ENCODE measurements around the gene CDON.
"Not testable (repeated sequence)": the region's sequence is repeated elsewhere in the genome, so short reads cannot be mapped to it uniquely, and the experiment has no call there.

The CDON gene

DNA sequence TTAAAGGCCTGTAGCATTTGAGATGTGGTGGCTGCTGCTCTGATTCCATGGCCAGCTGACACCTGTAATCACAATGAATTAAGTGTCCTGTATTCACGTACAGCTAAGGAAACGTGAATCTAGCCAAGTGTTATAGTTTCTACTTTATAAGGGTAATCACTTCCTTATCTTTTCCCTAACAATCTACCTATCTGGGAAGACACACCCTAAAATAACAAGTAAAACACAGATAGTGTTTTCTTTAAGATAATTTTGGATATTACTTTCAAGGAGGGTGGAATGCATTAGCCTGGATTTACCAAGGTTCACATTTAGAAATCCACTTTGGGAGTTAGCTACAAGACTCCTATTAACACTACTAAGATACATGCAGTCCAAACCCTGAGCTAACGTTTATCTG lies 11.5 kb downstream of the CDON start:
- DNase-seq (ENCODE audit: low read depth in 1 of 2, low spot score in 1 of 2): no peak

DNA sequence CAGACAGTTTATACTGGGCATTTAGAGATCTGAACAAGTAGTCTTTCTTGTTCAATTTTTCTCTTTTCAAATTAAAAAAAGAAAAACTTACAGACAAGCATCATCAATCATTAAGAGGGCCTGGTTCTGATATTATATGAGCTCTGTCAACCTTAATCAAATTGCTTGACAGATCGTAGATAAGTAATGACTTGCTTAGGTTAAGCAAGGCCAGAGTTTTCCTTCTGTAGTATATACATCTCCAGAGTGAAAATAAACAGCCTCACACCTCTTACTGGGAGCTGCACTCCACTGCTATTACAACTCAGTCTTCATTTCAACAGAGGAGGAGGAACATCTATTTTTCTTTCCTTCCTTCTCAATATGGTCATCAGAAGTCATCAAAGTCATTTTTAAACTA lies 13.5 kb downstream of the CDON start:
- no peak for DNase-seq (ENCODE audit: low read depth in 1 of 2, low spot score in 1 of 2)

DNA sequence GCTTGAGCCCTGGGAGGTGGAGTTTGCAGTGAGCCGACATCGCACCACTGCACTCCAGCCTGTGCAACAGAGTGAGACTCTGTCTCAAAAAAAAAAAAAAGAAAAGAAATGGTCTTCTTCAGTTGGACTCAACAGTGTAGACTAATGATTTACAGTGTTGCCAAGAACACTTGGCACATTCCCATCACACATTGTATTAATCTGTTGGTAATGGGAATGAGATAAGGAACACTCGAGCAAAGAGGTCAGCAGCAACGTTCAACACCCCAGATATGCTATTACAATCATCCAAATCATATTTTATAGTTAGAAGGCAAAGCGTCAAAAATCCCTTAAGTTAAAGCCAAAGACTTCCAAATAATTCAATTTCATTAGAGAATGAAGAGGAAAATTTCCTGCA lies 14.5 kb downstream of the CDON start:
- DNase-seq (ENCODE audit: low read depth in 1 of 2, low spot score in 1 of 2): no peak

DNA sequence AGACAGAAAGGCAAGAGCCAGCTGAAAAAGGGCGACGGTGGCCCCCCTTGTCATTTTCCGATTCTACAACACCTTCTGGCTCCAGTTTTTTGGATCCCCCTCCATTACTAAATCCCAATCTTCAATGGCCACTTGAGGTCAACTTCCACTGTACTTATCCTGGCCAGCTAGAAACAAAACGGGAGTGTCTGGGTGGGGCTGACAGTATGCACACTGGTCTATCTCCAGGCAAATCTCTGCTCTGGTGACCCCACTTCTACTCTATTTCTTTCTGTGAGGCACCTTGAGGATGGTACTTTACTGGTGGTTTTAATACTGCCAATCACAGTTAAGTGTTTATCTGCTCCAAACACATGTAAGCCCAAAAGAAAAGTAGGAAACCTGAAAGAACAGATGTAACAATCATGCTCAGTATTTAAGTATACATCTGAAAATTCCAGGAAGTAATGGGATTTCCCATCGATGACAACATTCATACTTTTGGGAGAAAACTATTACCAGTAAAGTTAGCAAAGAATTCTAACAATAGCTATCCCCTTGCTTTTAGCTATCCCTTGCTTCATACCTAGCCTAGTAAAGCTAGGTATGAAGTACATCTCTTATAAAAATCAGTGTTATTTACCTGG lies 16.0 kb downstream of the CDON start:
- no peak for DNase-seq (ENCODE audit: low read depth in 1 of 2, low spot score in 1 of 2)

DNA sequence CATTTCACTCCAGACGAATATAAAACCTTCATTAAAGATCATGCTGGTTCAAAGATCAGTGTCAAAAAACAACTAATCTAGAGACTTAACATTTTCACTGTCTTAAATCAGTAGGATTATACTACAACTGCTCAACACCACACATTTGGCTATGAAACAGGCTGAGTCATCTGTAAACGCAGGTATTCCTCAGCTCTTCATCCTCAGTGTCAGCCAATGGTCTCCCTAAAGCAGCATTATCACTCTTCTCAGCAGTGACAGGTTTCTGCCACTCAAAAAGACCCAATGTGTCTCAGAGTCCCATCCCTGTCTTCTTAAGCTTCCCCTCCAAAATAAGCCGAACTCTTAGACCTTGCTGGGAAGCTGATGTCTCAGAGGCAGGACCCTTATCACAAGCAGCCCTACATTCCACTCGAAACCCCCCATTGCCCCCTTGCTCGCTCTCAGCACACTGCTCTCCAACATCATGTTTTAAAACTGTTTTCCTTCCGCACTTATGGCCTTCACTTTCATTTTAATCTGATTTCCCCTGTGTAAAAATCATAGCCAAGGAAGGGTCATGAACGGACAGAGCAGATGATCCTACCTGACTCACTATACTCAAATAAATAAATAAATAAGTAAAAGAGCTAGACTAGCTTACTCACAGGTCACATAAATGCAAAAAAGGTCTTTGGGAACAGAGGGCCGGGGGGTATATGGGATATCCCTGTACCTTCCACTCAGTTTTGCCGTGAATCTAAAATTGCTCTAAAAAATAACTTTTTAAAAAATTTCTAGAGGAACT lies 23.0 kb downstream of the CDON start:
- DNase-seq (ENCODE audit: low read depth in 1 of 2, low spot score in 1 of 2): no peak

DNA sequence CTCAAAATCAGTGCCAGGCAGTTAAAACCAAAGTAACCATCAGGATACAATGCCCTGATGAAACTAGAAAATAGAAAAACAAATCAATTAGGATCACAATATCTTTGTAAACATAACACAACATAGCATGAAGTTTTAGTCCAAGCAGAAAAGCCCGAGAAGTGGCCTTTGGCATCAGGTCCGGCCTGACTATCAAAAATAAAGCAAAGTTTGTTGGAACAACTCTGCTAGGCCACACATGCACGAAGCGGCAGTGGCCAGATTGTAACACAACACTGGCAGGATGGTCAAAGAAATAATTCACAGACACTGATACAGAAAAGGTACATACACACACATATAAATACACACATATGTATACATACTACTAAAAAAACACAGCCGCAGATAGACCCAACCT lies 26.9 kb downstream of the CDON start:
- no peak for DNase-seq (ENCODE audit: low read depth in 1 of 2, low spot score in 1 of 2)

DNA sequence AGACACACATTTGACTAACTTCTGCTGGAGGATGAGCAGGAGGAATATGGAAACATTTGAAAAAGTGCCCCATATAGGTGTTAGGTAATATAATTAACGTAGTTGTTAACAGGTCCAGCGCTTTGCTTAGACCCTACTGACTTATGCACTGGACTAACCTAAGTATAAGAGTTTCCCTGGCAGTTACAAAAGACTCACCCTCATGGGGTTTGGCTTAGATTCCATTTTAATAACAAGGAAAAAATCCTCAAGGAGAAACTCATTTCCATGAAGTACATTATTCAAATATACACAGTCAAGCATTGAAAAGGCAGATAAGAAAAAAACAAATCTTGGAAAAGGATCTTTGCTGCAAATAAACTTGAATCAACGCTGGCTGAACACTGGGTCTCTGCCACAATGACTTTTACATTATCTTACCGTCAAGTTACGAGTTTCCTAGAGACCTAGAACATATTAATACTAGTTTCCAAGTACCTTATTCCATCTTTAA lies 27.7 kb downstream of the CDON start:
- DNase-seq (ENCODE audit: low read depth in 1 of 2, low spot score in 1 of 2): no peak

DNA sequence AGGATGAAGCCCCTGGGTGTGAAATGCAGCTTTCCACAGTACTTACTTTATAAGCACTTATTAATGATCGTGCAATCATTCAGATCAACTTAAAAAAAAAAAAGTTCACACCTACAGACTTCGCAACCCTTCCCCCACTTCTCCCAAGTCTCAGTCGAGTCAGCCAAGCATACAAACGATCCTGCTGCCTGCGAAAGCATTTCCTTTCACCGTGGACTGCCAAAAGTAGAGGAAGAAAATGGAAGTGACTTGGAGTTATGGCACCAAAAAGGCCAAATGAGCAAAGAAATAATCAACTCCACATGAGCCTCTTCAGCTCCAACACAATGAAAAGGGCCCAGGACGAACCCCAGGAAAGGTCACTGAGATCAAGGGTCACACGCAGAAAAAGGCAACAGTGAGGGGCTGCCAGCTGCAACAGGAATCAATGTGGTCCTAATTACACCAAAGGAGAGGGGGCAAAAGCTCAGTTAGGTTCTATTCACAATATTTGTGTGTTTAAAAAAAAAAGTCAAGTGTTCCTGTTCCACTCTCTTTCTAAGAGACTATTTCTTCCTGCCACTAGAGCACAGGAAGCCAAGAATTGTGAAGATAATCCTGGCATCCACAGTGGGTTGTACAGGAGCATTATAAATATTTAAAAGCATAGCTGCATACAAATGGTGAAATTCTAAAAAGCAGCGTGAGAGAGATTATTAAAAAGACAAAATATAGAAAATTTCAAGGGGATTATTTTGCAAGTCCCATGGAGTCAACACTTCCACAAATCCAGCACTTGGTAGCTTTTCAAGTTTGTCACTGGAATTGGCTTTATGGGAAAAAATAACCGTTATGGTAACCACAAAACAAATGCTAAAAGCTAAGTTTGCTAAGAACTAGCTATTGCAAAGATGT lies 28.4 kb downstream of the CDON start:
- no peak for DNase-seq (ENCODE audit: low read depth in 1 of 2, low spot score in 1 of 2)

DNA sequence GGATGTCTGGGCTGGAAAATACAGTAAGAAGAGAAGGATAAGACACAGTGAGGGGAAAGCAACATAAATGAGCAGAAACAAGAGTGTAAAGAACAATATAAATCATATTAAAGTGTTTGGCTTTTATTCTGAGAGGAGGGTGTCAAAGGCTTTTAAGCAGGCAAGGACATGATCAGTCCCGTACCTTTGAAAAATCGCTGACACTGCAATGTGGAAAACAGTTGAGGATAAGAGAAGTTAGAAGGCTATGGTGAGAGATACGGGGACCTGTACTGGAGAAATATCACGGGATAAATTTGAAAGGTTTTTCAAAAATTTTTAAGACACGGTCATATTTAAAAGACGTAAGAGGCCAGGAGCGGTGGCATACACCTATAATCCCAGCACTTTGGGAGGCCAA lies 30.3 kb downstream of the CDON start:
- no peak for DNase-seq (ENCODE audit: low read depth in 1 of 2, low spot score in 1 of 2)

DNA sequence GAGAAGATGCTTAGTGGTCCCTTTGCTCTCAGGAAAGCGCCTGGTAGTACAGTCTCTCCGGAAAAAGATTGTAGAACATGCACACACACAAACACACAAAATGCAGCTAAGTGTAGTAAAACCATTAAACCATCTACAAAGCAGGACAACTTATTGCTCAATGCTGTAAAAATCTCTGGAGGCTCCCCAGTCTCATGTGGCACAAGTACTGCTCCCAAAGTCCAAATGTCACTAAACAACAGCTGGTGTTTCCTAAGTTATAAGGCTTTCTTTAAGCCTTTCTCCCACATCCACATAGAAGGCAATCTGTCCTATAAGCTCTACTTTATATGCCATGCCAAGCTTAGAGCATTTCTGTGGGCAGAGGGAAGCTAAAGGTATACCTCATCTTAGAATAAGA lies 32.9 kb downstream of the CDON start:
- no peak for DNase-seq (ENCODE audit: low read depth in 1 of 2, low spot score in 1 of 2)

DNA sequence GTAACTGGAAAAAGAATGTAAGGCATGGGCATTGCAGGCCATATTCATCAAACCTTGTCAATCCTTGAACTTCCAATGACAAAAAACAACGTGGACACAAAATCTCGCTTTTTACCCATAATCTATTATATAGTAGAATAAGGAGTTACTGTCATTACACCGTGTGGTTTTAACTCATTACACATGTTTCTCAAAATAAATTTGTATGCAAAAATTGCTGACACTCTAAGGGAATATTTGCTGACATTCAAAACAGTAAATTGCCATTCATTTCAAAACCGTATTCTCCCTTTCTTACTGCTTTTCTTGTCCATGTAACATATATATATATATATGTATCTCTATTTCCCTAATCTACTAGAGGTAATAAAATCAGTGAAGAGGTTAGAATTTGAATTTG lies 33.4 kb downstream of the CDON start:
- no peak for DNase-seq (ENCODE audit: low read depth in 1 of 2, low spot score in 1 of 2)

DNA sequence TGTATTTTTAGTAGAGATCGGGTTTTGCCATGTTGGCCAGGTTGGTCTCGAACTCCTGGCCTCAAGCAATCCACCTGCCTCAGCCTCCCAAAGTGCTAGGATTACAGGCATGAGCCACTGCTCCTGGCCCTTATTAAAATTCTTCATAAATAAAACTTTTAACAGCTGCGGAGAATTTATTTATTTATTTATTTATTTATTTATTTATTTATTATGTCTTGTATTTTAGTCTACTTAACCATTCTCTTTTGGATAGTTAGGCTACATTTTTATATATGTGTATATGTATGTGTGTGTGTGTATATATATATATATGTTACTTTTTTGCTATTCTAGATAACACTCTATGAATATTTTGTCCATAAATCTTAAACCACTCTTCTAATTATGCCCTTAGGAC lies 34.1 kb downstream of the CDON start:
- not testable (repeated sequence) for DNase-seq (ENCODE audit: low read depth in 1 of 2, low spot score in 1 of 2)

DNA sequence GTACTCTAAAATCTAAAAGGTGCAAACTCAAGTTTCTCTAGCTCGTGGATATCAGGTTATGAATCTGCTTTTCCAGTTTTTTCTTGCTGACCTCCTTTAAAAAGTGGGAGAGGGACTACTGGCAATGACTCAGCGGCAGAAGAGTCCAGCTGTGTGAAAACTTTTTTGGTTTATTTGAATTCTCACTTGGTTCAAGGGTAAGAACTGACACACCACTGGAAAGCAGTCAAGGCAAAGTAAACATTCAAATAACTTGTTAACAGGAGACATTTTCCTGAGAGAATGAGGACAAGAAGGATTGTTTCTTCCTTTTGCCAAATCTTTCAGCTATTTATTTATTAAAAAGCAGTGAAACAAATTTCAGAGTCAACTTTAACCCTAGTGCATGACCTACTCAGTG lies 36.1 kb downstream of the CDON start:
- DNase-seq (ENCODE audit: low read depth in 1 of 2, low spot score in 1 of 2): no peak

DNA sequence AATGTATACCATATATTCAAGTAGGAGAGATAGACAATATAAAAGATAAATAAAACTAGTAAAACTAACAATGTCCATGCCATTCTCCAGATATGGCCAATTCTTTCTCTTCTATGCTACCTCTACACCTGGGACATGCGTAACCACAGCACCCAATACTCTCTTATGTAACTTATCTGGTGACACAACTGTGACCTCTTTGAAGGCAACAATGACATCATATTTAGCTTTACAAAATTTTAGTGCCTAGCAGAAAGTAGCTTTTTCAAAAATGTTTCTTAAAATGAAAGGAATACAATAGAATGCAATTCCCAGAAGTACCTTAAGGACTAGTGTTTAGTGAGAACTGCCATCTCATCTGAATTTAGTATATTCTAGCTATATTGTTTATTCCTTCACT lies 36.8 kb downstream of the CDON start:
- DNase-seq (ENCODE audit: low read depth in 1 of 2, low spot score in 1 of 2): no peak

DNA sequence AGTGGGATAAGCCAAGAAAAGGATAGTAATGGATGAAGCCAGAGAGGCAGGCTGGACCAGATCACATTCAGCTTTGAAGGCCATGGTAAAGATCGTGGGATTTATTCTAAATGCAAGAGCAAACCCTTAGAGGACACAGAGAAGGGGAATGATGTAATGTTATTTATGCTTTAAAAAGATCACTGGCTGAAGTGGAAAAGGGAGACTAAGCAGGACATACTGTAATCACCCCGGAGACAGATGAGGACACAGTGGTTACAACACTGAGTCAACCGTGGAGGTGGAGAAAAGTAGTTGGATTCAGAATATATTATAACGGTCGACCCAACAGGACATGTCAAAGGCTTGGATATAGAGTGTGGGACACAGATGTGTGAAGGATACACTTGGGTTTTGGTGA lies 38.5 kb downstream of the CDON start:
- DNase-seq (ENCODE audit: low read depth in 1 of 2, low spot score in 1 of 2): no peak

DNA sequence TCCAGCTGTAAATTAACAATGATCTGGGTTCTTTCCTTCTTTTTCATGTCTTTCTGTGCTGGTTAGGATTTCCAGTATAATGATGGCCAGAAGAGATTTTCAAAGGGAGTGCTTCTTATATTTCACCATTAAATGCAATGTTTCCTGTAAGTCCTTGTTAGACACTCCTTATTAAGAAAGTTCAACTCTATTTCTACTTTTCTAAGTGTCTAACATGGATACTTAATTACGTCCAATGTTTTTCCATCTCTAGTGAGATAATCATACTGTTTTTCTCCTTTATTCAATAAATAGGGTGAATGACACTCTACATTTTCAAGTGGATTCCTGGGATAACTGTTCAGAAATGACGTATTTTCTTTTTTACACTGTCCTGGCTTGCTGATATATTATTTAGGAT lies 49.8 kb downstream of the CDON start:
- no peak for DNase-seq (ENCODE audit: low read depth in 1 of 2, low spot score in 1 of 2)

DNA sequence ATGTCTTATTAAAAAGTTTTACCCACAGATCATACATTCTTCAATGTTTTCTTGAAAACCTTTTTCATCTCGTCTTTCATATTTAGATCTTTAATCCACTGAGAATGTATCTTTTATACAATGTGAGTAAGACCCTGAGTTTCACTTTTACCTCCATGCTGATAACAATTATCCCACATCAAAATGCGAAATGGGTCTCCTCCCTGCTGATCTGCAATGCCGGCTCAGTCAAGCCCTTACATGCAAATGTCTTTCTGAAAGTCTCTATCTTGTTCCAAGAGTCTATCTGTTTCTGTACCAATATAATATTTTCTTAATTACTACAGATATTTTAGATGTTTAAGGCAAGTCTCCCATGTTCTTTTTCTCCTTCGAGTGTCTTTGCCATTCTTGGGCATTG lies 50.9 kb downstream of the CDON start:
- no peak for DNase-seq (ENCODE audit: low read depth in 1 of 2, low spot score in 1 of 2)

DNA sequence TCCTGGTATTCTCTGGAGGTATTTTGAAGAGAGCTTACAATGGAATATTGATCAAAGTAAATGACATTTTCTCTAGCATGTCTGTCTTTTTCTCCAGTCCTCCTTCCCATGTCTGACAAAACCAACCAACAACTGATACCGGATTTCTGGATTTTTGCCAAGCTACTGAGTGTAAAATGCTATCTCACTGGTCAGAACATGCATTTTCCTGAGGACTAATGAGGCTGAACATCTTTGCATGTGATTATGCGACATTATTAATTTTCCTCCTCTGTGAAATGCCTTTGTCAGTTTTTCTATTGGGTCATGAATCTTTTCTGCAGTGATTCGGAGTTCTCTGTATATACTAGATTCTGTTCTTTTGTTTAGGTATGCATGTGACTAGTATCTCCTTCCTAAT lies 51.4 kb downstream of the CDON start:
- DNase-seq (ENCODE audit: low read depth in 1 of 2, low spot score in 1 of 2): no peak

DNA sequence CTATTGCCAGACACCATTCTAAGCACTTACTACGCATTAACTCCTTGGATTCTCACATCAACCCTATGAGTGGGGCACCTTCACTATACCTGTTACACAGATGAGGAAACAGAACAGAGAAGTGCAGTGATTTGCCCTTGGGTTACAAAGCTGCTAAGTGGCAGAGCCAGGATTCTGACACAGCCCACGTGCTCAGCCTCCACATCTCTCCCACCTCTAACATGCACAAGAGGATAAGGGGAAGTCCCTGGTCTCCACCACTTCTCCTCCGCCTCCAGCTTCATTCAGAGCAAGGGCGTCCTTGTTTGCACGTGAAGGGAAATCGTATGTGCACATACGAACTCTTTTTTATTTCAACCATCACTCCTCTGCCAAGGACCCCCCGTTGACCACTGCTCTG lies 53.7 kb downstream of the CDON start:
- no peak for DNase-seq (ENCODE audit: low read depth in 1 of 2, low spot score in 1 of 2)

DNA sequence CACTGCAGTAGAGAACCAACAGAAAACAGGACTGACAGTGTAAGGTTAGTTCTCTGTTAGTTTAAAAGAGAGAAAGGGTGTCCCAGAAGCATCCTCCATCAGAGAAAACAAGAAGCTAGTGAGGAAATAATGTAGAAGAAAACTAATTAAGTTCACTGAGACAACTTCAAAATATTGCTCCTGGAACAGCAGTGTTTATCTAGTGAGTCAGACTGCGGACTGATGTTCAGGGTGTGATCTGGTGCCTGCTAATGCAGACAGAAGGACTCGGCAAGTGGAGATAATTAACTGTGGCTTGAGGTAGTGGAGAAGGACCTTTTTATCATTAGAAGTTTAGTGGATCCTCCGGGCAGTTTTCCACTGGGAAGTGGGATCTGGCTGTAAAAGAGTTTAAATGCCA lies 55.4 kb downstream of the CDON start:
- DNase-seq (ENCODE audit: low read depth in 1 of 2, low spot score in 1 of 2): no peak

DNA sequence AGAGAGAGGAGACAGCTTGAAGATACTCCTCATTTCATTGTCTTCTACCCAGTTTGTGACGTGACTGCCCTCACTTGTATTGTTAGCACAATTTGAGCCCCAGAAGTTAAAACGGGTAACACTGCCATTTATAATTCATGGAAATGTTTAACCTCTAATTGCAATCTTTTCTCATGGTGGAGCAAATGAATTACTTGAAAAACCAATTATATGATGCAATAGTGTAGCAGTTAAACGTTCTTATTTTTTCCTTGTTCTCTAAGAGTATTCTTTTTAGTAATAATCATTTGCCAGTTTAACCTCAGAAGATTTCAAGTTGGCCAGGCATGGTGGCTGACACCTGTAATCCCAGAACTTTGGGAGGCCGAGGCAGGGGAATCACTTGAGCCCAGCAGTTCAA lies 56.6 kb downstream of the CDON start:
- no peak for DNase-seq (ENCODE audit: low read depth in 1 of 2, low spot score in 1 of 2)

DNA sequence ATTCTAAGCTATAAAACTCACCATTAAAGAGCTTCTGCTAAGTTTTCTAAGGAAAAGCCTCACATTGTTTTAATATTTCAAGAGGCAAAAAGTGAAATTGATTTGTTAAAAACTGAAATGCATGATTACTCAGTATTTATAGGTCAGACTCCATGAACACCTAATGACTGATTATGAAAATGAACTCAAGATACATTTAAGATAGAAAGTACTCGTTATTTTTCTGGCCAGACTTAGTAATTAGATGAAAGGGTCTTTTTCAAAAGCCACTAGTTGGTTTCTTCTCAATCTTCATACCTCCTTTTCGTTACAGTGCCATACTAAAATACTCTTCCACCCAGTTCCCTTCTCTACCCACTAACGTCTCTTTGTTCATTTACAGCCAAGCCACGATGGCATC lies 60.5 kb downstream of the CDON start:
- DNase-seq (ENCODE audit: low read depth in 1 of 2, low spot score in 1 of 2): no peak

All from activated CD4-positive, alpha-beta T cell treated with anti-CD3 and anti-CD28 coated beads, Interleukin-2, amount 50 U/mL, for 24 hours (primary cell).